Skeletal muscle satellite cell (primary cell): Measurements from ENCODE around the gene ANKUB1. TPM values are rescaled to one million over a fixed set of nuclear protein-coding genes. Genes with fewer than 3 reads are reported as not detected.

ENCODE experiments used
- H3K27me3 ChIP-seq: 2 replicates; pipeline ENCODE4 v1.7.0; 2013; ENCODE audit warnings: low read length; ENCODE audit not compliant: control insufficient read depth, insufficient read depth
- H3K36me3 ChIP-seq: 2 replicates; pipeline ENCODE4 v1.7.0; 2013; ENCODE audit warnings: mild to moderate bottlenecking, control low read depth, low read length; ENCODE audit not compliant: insufficient read depth
- H3K4me1 ChIP-seq: 2 replicates; pipeline ENCODE4 v1.7.0; 2013; ENCODE audit warnings: low read length; ENCODE audit not compliant: control insufficient read depth, insufficient read depth
- H3K4me2 ChIP-seq: 2 replicates; pipeline ENCODE4 v1.7.0; 2013; ENCODE audit warnings: mild to moderate bottlenecking, low read length
- H3K4me3 ChIP-seq: 2 replicates; pipeline ENCODE4 v1.7.0; 2013; ENCODE audit warnings: low read length
- H3K9ac ChIP-seq: 2 replicates; pipeline ENCODE4 v1.7.0; 2013; ENCODE audit warnings: mild to moderate bottlenecking, low read depth, low read length, moderate library complexity
- H3K9me3 ChIP-seq: replicated peaks from 2 replicates; pipeline ENCODE4 v1.7.0; 2013; ENCODE audit warnings: mild to moderate bottlenecking, control low read depth, low read length
- small RNA-seq: library from RNA; depleted of rRNA; stranded (forward); fragments of <200 nt; gene quantifications from one replicate; pipeline ENCODE3, GENCODE V24; 2012

Gene ANKUB1

DNA sequence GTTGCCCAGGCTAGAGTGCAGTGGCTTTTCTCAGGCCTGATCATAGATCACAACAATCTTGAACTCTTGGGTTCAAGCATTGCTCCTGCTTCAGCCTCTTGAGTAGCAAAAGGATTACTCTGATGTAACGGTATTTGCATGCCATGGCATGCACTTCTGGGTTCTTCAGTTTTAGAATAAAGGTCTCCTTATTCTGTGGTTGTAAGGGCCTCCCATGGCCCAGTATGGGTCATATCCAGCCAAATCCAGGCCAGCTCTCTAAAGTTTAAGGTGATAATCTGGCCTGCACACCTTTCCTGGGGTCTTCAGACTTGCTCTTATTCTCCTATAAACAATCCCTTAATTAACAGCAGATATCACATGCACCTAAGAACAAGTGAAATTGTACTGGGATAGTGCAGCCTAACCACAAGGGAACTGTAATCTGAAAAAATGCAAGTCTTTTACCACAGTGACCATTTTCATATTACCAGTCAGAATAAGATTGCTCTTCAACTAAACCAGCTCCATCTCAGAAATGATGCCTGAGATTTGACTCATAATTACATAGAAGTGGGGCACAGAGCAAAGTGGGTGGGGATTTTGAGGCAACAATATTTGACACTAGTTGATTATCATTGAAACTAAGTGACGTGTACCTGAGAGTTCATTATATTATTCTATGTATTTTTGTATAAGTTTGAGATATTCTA lies 65.5 kb downstream of the ANKUB1 start:
- no peak overlapping the region for H3K4me3 ChIP-seq
- H3K4me2 ChIP-seq = no peak overlapping the region
- no peaks in the 10 kb centered on the region for H3K9me3 ChIP-seq
- H3K36me3 ChIP-seq = no peaks in the 10 kb centered on the region
- H3K9ac ChIP-seq = no peak overlapping the region
- H3K27me3 ChIP-seq = no peaks in the 10 kb centered on the region
- no peaks in the 10 kb centered on the region for H3K4me1 ChIP-seq

DNA sequence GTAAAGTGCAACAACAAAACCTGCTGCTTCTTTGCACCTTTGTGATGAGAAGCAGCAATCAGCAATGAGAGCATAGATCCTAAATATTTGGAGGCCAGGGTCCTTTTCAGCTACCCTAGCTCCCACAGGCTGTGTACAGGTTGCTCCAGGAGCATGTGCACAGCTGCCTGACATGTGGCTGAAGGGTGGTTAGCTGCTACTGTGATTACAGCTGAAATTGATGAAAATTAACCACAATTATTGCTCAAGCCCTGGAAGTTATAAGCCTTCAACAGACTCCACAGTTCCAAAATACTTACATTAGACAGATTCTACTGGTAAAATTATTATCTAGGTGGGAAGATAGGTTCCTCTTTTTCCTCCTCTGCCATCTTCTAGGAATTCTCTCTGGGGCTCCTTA lies 68.6 kb downstream of the ANKUB1 start:
- Histone ChIP-seq H3K4me2 (no peak overlapping the region), H3K27me3 (no peaks in the 10 kb centered on the region), H3K9ac (no peak overlapping the region), H3K36me3 (no peaks in the 10 kb centered on the region), H3K9me3 (no peaks in the 10 kb centered on the region), H3K4me1 (no peaks in the 10 kb centered on the region), H3K4me3 (no peak overlapping the region)

DNA sequence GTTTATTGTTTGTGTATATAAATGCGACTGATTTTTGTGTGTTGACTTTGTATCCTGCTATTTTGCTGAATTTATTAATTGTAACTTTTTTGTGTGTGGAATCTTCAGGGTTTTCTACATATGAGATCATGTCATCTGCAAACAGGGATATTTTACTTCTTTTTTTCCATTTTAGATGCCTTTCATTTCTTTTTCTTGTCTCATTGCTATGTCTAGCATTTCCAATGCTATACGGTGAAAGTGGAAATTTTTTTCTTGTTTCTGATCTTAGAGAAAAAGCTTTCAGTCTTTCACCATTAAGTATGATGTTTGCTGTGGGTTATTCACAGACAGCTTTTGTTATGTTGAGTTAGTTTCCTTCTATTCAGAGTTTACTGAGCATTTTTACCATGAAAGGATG lies 71.4 kb downstream of the ANKUB1 start:
- H3K36me3 ChIP-seq = no peaks in the 10 kb centered on the region
- H3K4me3 ChIP-seq = no peak overlapping the region
- no peak overlapping the region for H3K4me2 ChIP-seq
- no peak overlapping the region for H3K9ac ChIP-seq
- no peaks in the 10 kb centered on the region for H3K9me3 ChIP-seq
- H3K4me1 ChIP-seq = peaks cover 5% of the 10 kb centered on the region
- no peaks in the 10 kb centered on the region for H3K27me3 ChIP-seq

DNA sequence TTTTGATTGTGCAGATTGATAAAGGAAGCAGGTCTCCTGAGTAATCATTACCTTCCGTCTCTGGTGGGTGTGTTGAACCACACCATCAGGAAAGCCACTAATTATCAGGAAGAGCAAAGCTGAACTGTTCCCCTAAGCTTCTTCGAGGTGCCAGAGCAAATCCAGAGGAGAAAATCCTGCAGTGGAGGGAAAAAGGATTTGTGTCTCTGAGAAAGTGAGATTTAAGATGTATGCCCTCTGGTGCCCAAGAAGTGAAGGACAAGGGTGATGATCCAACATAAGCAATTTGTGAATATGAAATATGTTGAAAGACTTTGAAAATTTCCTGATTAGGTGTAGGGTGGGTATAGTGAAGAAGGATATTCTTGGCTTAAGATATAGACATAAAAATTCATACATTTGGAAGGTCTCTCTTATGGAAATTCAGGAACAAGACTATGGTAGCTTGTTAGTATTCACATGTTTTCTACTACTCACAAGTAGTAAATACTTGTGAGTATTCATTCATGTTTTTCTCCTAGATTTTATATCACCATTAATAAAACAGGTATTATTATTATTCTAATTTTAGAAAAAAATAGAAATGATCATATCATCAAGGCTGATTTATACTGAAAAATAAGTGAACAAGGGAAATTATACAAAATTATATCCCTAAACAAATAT lies 74.8 kb downstream of the ANKUB1 start:
- Histone ChIP-seq H3K4me3 (no peak overlapping the region), H3K9ac (no peak overlapping the region), H3K36me3 (no peaks in the 10 kb centered on the region), H3K4me1 (peaks cover 5% of the 10 kb centered on the region), H3K27me3 (no peaks in the 10 kb centered on the region), H3K4me2 (peak overlapping the region; percentile 28), H3K9me3 (no peaks in the 10 kb centered on the region)

DNA sequence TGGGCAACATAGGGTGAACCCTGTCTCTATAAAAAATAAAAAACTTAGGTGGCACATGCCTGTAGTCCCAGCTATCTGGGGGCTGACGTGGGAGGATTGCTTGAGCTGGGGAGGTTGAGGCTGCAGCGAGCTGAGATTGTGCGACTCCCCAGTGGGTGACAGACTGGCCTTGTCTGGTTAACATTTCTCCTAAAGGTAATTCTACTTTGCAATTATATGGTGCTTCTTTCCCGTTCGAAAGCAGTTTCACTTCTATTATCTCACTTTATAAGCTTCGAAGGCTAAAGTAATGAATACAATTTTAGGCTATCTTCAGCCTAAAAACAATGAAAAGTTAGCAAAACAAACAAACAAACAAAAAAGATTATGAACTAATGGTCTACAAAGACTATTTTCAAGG lies 75.4 kb downstream of the ANKUB1 start:
- Histone ChIP-seq H3K4me1 (peaks cover 5% of the 10 kb centered on the region), H3K4me3 (no peak overlapping the region), H3K27me3 (no peaks in the 10 kb centered on the region), H3K9me3 (no peaks in the 10 kb centered on the region), H3K4me2 (peak overlapping the region; percentile 28), H3K9ac (no peak overlapping the region), H3K36me3 (no peaks in the 10 kb centered on the region)

DNA sequence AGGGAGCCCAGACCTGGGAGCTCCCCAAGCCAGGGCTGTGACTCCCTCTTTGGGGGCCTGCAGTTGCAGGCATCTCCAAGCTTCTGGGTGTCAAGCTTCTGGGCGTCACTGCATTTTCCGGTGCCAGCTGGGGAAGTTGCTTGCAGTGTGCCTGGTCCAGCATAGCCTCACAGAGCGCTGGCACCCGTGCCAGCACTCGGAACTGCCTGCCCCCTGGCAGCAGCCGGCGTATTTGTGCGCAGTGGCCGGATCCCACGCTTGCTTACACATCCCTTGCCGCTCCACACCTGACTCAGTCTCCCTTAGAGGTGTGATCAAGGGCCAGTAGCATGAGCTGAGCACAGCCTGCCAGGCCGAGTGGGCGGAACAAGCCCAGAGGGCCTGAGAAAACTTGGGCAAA lies 77.1 kb downstream of the ANKUB1 start:
- H3K4me3 ChIP-seq = no peak overlapping the region
- no peaks in the 10 kb centered on the region for H3K9me3 ChIP-seq
- no peaks in the 10 kb centered on the region for H3K27me3 ChIP-seq
- H3K36me3 ChIP-seq = no peaks in the 10 kb centered on the region
- peaks cover 5% of the 10 kb centered on the region for H3K4me1 ChIP-seq
- no peak overlapping the region for H3K4me2 ChIP-seq
- H3K9ac ChIP-seq = no peak overlapping the region

DNA sequence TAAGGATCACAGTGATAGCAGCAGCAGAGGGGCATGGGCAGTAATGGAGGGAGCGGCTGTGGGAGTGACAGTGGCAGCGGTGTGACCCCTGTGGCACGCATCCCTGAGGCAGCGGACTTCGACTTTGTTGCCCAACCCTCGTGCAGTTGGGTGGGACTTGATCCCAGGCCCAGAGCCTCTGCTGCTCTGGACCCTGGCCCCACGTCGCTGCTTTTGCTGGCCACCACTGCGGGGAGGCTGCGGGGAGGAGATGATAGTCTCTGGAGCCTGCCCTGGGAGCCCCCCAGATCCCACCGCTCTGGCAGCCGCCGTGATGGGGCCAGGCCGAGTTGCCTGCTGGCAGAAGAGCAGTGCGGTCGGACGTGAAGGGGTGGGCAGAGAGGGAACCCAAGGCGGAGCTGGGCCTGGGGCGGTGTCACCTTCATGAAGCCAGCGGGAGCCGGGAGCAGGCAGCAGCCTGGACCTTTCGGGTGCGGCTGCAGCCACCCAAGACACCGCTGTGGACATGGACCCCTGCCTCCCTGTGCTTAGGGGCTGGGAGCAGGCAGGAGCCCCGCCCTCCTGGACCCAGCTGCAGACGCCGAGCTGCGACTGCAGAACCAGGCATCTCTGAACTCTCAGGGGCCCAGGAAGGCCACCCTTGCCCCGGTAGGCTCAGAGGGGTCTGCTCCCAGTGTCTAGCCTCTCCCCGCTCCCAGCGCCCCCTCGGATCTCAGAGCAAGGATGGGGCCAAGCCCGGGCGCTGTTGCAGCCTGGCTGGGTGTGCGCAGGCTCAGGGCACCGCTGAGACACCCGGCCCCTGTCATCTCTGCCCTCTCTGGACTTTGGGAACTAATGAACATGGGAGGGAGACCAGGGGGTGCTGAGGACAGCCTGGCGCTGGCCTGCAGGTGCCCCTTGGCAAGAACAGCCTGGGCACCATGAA lies 78.4 kb downstream of the ANKUB1 start:
- H3K9ac ChIP-seq = no peak overlapping the region
- no peak overlapping the region for H3K4me3 ChIP-seq
- peaks cover 5% of the 10 kb centered on the region for H3K4me1 ChIP-seq
- H3K27me3 ChIP-seq = no peaks in the 10 kb centered on the region
- no peaks in the 10 kb centered on the region for H3K9me3 ChIP-seq
- H3K36me3 ChIP-seq = no peaks in the 10 kb centered on the region
- H3K4me2 ChIP-seq = no peak overlapping the region

Small RNAs within 50 kb of the gene (small RNA-seq; reads per million reads assigned to genes)
- gene RNU6-507P = not detected
